OCI-LY1 (cell line): ENCODE results near the gene NOX5.

Experiments used
- CTCF ChIP-seq: fragments of 200-600 bp; sonication (generic), shearing (Covaris generic); IDR thresholded peaks from 2 replicates; pipeline ENCODE4 v1.5.1; 2017; ENCODE audit warnings: mild to moderate bottlenecking, antibody characterized with exemption, low read length, moderate library complexity, mixed read lengths
- EZH2 ChIP-seq: fragments of 200-600 bp; sonication (generic), shearing (Covaris generic); IDR thresholded peaks from 2 replicates; pipeline ENCODE4 v1.8.0; 2017; ENCODE audit warnings: borderline replicate concordance, mixed run types, mild to moderate bottlenecking, antibody characterized with exemption, low read length, moderate library complexity, mixed read lengths

- no peak for TF ChIP-seq CTCF
- no peak for TF ChIP-seq EZH2
Measured at GRCh38 chr15:69074001-69074842, 59.7 kb downstream of the NOX5 start.
